ENCODE data around the gene CRYGB. TPM values are rescaled to one million over a fixed set of nuclear protein-coding genes. Genes with fewer than 3 reads are reported as not detected.

The CRYGB gene
- total RNA-seq, 4 donors from 2014 or later = not detected

DNA sequence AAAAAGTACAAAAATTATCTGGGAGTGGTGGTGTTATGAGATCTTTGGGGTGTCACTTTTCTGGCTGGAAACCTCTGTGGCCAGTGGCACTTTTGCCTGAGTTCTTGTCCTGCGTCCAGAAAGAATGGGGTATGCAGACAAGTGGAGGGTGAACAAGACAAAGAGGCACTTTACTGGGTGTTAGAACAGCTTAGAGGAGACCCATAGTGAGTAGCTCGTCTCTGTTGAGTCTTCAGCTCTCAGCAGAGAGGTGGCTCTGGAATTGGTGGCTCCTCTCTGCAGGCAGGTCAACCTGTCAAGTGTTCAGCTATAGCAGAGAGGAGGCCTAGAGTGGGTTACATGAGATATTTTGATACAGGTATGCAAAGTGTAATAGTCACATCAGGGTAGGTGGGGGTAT, 47.7 kb downstream of the CRYGB start:
- no peak for ATAC-seq
- no peaks in the 10 kb centered on the region for H3K9me3 ChIP-seq
- no peak overlapping the region for H3K4me3 ChIP-seq
- H3K27ac ChIP-seq = no peak overlapping the region
- H3K4me1 ChIP-seq = peaks cover 0 to 7% (median 0%) of the 10 kb centered on the region in 3 donors
- peaks cover 11% of the 10 kb centered on the region for H3K27me3 ChIP-seq
- WGBS, 2 donors (ENCODE audit: low coverage in 1 of 2) = 63% methylated on average over 2 of the region's 2 CpGs; no CpG with 5 or more reads in 1 of the 2 donors
- H3K36me3 ChIP-seq = no peaks in the 10 kb centered on the region
- TF ChIP-seq CTCF (IDR thresholded peaks at IDR 0.05) = no peak
- no peak for TF ChIP-seq EP300 (IDR thresholded peaks at IDR 0.05)

DNA sequence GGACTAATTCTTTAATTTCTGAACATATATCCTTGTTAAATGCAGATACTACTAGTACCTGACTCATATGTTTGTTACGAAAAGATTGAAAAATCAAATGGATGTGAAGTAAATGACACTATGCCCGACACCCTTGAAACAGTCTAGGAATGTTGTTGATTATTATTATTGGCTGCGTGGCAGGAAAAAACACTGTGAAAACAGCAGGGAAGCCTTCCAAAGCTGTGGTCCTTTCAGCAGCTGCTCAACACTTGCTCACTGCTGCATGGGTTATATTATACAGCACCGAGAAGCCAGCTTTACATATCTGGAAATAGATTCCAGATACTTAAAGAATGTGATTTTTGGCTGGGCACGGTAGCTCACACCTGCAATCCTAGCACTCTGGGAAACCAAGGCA, 48.2 kb downstream of the CRYGB start:
- Histone ChIP-seq H3K27ac (no peak overlapping the region), H3K36me3 (no peaks in the 10 kb centered on the region), H3K4me3 (no peak overlapping the region), H3K9me3 (no peaks in the 10 kb centered on the region), H3K27me3 (peaks cover 11% of the 10 kb centered on the region), H3K4me1 (peaks cover 0 to 7% (median 0%) of the 10 kb centered on the region in 3 donors)
- no peak for TF ChIP-seq EP300 (IDR thresholded peaks at IDR 0.05)
- no peak for TF ChIP-seq POLR2AphosphoS5 (IDR thresholded peaks at IDR 0.05)
- TF ChIP-seq POLR2A (IDR thresholded peaks at IDR 0.05) = no peak
- no peak for TF ChIP-seq CTCF (IDR thresholded peaks at IDR 0.05)
- WGBS, 2 donors (ENCODE audit: low coverage in 1 of 2) = 64 to 66% methylated on average over 5 of the region's 5 CpGs
- no peak for ATAC-seq

GRCh38 chr2:208097313-208097712, 48.6 kb downstream of the CRYGB start:
- 69% methylated on average over 3 of the region's 3 CpGs; no CpG with 5 or more reads in 1 of the 2 donors for WGBS, 2 donors (ENCODE audit: low coverage in 1 of 2)
- Histone ChIP-seq H3K27ac (no peak overlapping the region), H3K9me3 (no peaks in the 10 kb centered on the region), H3K4me1 (peaks cover 0 to 7% (median 0%) of the 10 kb centered on the region in 3 donors), H3K27me3 (peaks cover 11% of the 10 kb centered on the region), H3K36me3 (no peaks in the 10 kb centered on the region), H3K4me3 (no peak overlapping the region)
- TF ChIP-seq POLR2A (IDR thresholded peaks at IDR 0.05) (no peak), POLR2AphosphoS5 (IDR thresholded peaks at IDR 0.05) (no peak), EP300 (IDR thresholded peaks at IDR 0.05) (no peak)
- ATAC-seq = no peak

DNA sequence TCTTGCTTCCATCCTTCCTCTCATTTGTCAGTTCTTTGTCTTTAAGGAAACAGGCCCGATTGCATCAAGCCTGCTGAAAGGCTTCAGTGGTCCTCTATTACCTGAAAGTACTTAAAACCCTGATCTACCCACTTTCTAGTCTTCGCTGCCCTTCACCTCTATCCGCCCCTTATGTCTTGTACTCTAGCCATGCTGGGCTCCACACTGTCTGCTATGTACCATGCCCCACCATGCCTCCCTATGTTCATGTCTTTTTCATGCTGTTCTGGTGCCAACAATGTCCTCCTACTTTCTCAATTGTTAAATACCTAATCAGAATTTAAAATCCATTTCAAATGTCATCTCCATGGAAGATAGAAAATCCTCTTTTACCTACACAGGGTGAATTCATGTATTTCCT, 49.9 kb downstream of the CRYGB start:
- Histone ChIP-seq H3K4me3 (no peak overlapping the region), H3K9me3 (no peaks in the 10 kb centered on the region), H3K36me3 (no peaks in the 10 kb centered on the region), H3K4me1 (no peaks in the 10 kb centered on the region), H3K27ac (no peak overlapping the region), H3K27me3 (peaks cover 11% of the 10 kb centered on the region)
- 71 to 75% methylated on average over 2 to 3 of the region's 3 CpGs for whole genome bisulfite sequencing, 2 donors (ENCODE audit: low coverage in 1 of 2)
- TF ChIP-seq POLR2A (IDR thresholded peaks at IDR 0.05) (no peak), EP300 (IDR thresholded peaks at IDR 0.05) (no peak)
- no peak for ATAC-seq

- no peak for ATAC-seq
- Histone ChIP-seq H3K4me1 (no peaks in the 10 kb centered on the region), H3K36me3 (no peaks in the 10 kb centered on the region), H3K4me3 (no peak overlapping the region), H3K27me3 (no peaks in the 10 kb centered on the region), H3K9me3 (peaks cover 0 to 7% (median 0%) of the 10 kb centered on the region in 3 donors), H3K27ac (no peak overlapping the region)
- TF ChIP-seq POLR2A (IDR thresholded peaks at IDR 0.05) = no peak
- no peak for TF ChIP-seq POLR2AphosphoS5 (IDR thresholded peaks at IDR 0.05)
- TF ChIP-seq EP300 (IDR thresholded peaks at IDR 0.05) = no peak
- no peak for TF ChIP-seq CTCF (IDR thresholded peaks at IDR 0.05)
Observed at GRCh38 chr2:208093128-208093527, 52.8 kb downstream of the CRYGB start.

Other genes with a start within 250 kb of the CRYGB start
- gene PLEKHM3, start 120.6 kb downstream of the CRYGB start, total RNA-seq = 10 to 100 TPM; 21.4 to 35.5 (median 29.7) TPM
- gene CRYGD, start 21.6 kb downstream of the CRYGB start, total RNA-seq = not detected
- not detected for gene CRYGC, start 16.3 kb downstream of the CRYGB start, total RNA-seq
- not detected for gene CRYGA, start 17.4 kb upstream of the CRYGB start, total RNA-seq
- gene C2orf80, start 43.9 kb upstream of the CRYGB start, total RNA-seq = not detected
- gene IDH1, start 108.9 kb upstream of the CRYGB start, total RNA-seq = 10 to 100 TPM; 21.3 to 65.1 (median 31.7) TPM
- gene PIKFYVE, start 120.1 kb upstream of the CRYGB start, total RNA-seq = 10 to 100 TPM; 24.5 to 32.6 (median 27.2) TPM

All from gastroesophageal sphincter (tissue), 4 donors.